NCI-H526 (cell line): ENCODE measurements around the gene RPL14.
"Not testable (repeated sequence)": the region's sequence is repeated elsewhere in the genome, so short reads cannot be mapped to it uniquely, and the experiment has no call there.

Source experiments
- DNase-seq, 2 experiments: peaks; one replicate each; lab custom pipeline; 2025; lab: John Stamatoyannopoulos, UW

Gene RPL14

DNA sequence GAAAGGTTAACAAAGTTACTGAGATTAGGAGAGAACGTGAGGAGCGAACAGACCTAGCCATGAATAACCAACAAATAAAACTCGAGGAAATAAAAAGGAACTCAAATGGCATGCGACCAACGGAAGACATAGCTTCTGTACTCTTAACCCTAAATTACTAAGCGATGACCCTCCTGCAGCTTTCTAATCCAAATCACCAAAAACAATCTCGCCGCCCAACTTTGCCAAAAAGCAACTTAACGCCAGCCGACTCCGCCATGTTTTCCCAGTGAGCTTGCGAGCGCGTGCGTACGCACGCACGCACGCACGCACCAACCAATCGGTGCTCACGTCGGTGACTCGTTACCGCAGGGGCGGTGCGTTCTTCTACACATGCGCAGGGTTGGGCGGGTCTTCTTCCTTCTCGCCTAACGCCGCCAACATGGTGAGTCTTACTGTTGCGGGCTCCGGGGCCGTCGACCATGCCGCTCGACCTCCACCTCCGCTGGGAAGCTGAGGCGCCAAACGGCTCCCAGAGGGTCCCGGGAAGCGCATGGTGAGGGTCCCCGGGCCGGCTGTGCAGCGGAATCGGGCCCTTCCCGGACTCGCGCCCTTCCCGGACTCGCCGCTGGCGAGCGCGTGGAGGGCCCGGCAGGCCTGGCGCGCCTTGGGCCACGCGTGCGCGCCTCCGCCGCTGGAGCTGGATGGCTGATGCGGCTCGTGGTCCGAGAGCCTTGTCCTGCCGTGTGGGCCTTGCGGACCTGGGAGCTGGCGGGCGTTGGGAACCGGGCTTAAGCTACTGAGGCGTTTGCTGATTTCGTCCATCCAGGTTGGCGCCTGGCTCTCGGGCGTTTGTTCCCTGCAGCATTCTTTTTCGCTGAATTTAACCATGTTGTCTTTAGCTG is at the start of gene RPL14:
RPL14 (plus strand) TSS at position 400 of the 884 bp plus-strand sequence; CDS start at position 533, 133 bp downstream.
- DNase-seq = peak; percentile 90 to 97

DNA sequence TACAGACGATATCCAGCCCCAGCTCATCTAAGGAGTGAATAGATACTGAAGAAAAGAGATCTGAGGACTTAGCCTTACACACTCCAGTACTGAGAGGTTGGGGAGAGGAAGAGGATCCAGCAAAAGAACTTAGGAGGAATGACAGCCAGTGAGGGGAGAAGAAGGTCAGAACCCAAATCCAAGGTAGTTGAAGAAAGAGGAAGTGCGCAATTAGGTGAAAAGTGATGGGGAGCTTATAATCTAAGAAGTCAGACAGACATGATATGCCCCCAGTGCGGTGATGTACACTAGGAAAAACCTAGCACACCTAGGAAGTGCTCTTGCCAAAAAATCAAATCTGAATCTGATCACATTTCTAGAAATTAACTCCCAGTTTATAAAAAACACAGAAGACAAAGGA is 49.5 kb upstream of the RPL14 start:
- no peak for DNase-seq

DNA sequence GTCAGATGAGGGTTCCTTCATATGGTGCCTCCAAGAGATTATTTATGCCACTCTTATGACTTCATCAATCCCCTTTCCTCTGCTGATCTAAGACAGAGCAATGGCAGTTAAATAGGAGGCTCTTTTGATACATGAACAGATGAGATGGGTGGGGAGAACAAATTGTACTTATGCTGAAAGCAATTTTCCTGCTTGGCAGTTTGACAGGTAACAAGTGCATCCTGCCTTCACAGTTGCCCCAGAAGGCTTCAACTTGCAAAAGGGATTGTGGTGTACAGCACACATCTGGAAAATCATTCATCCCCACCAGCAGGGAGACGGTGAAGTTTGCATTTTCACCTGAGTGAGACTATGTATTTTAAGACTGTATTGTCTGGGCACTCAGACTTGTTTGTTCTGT is 42.9 kb upstream of the RPL14 start:
- no peak for DNase-seq

DNA sequence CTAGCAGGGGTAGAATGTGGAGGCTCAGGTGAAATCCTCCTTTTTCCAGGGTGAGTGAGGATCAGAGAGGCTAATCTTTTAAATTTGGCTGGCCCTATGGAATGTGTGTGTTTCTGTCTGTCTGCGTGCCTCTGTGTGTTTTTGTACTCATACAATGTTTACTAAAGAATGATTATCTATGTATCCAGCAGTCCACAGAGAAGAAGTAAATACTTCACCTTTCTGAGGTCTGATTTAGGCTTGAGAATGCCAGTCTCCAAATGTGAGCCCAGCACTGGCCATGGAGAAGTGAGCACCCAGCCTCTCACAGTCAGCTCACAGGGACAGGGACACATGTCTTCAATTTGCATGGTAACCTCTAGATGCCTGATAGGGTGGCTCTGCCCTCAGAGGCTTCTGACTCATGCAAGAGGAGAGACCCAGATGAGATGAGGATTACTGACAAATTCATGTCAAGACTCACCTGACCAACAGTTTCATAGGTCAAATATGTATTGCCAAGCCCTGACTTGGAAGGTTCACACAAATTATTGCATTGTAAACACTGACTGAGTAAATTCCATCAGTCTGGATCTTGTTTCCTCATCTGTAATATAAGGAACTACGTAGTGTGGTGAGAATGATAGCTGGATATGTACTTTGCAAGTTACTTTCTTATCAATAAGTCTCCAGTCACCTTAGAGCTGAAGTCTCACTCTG is 39.1 kb upstream of the RPL14 start:
- DNase-seq = no peak

DNA sequence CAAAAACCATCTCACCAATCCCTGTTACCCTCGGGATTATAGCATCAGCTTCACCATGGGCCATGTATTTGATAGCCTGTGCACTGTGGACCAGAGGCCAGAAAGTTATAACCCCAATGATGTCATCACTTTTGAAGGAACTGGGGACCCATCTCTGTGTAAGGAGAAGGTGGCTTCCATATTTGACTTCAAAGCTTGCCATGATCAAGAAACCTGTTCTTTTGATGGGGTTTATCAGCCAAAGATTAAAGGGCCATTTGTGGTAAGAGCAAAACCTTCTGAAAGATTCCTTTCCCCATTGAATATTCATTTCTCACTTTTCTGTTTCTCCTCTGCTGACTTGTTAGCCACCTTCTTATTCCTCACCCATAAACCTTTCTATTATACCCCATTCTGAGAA is 34.3 kb upstream of the RPL14 start:
- DNase-seq = no peak

DNA sequence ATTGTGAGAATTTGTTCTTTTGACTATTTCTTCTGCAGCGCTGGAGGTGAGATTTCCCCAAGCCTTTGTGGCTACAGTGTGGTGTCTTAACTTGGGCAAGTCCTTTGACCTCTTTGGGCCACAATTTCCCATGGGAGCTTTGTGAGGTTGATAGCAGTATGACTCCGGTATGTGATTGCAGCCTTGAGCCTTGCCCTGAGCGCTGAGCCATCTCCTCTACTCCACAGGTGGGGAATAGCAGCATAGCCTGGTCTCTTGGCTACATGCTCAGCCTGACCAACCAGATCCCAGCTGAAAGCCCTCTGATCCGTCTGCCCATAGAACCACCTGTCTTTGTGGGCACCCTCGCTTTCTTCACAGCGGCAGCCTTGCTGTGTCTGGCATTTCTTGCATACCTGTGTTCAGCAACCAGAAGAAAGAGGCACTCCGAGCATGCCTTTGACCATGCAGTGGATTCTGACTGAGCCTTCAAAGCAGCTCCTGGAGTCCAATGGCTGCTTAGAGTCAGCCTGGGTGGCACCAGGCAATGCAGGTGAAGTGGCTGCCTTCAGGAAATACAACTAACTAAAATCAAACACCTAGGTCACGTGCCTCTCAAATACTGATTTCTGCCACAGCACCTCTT is 30.0 kb upstream of the RPL14 start:
- no peak for DNase-seq

DNA sequence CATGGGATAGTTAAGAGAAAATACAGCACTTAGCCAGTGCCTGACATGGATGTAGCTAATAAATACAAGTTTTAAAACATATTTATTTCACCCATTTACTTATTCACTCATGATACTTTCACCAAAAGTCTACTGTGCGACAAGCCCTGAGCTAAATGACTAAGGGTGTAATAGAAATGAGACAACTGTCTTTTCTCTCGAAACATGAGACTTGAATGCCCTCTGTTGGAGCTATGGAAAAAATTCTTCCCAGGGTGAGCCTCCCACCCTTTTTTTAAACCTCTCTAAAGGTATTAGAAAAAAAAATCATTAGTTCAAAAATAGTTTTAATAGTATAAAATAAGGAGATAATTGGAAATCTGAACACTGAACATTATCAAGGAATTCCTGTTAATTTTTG is 24.3 kb upstream of the RPL14 start:
- DNase-seq = peak in 1 of 2 experiments; percentile 30

DNA sequence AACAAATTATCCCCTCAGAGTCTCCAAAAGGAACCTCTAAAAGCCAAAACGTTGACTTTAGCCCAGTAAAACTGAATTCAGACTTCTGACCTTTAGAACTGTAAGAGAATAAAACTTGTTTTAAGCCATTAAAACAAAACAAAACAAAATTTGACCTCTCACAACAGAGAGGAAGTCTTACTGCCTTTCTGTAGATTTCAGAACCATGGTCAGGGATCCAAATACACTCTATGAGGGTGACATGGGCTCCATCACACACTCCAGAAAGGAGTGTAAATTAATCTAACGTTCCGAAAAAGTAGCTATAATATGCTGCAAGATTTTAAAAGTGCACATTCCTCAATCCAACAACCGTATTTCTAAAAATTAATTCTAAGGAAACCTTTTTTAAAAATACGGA is 19.2 kb upstream of the RPL14 start:
- DNase-seq = no peak

DNA sequence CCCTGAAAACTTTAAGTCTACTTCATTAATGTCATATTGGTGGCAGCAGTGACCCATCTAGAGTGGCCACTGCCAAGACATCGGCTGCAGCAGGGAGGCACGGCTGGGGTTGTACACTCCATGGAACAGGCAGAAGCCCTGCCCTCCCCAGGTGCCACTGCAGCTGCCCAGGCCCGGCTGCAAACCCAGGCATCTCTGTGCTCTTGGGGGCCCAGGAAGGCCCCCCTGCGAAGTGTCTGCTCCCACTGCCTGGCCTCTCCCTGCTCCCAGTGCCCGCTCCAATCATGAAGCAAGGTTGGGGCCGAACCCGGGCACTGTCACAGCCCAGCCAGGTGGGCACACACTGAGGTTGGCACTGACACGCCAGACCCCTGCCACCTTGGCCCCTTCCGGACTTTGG is 12.1 kb upstream of the RPL14 start:
- no peak for DNase-seq

DNA sequence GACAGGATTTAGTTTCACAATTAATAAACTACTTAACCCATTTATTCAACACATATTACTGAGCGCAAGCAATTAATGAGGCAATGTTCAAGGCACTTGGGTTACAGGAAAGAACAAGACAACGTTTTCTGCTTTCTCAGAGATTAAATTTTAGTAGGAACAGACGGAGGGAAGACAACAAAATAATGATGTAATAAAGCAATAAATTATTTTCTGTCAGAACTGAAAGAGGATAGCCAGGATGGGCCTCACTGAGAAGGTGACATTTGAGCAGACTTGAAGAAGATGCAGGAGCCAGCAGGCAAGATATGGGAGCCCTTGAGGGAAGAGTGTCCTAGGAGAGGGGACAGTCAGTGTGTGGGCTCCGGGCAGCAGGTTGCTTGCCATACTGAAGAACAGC is 11.3 kb upstream of the RPL14 start:
- no peak for DNase-seq

DNA sequence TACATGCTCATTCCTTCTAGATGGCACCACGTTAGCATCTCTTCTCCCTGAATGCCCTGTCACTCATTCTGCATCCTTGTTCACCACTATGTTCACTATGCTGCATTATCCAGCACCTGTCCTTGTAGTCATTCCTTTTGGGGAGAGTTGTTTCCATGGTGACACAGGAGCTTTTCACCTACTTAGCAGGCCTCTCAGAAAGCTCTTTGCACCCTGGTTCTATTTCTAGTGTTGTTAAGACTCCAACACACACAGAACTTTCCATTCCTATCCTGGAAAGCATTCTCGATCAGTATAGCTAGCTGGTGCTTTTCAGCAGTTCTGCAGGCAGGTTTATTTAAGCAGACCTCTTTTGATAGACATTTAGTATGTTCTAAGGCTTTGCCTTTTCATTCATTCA is 6.7 kb upstream of the RPL14 start:
- no peak for DNase-seq

DNA sequence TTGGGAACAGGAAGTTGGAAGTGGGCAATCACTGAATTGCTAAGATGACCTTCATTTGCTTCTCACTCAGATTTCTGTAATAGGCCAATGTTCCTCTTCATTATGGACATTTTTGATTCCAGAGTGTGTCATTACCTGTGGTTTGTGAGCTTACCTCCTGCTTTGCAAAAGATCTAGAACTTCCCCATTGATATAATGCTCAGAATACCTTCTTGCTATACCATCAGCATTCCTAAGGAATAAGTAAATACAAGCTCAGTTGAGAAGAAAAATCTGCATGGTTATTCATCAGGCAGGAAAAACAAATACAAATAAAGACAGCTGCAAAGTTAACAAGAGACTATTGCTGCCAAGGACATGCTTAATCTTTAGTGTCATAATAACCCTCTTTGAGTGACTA is 5.6 kb upstream of the RPL14 start:
- no peak for DNase-seq

DNA sequence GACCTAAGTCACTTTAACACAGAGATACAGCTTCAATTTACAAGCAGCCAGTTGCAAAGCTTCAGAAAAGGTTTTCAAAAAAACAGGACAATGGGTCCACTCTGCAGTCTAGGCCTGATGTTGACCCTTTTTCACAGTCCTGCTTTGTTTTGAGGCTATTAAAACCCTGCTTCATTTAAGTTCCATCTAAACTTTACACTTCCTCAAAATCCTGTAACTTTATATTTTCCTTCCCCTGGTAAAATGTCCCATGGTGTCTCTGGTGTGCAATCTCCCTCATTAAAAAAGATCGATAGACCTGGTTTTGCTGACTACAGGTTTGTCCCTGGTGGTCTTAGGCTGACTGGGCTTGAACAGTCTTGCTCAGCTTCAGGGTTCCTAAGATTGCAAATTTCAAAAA is 5.1 kb upstream of the RPL14 start:
- DNase-seq = no peak

DNA sequence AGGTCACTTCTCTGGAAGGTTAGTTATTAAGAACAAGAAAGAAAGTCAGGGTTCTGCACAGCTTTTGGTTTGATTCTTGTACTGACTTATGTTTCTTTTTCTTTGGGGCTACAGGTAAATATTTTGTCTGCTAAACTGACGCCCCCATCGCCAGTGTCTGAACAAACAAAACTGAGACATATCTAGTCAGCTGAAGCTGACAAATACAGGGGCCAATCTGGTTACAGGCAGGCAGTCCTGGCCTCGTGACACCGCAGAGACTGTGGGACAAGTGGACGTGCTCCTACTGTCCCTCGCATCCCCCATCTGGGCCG is 4.6 kb upstream of the RPL14 start:
- DNase-seq = no peak

DNA sequence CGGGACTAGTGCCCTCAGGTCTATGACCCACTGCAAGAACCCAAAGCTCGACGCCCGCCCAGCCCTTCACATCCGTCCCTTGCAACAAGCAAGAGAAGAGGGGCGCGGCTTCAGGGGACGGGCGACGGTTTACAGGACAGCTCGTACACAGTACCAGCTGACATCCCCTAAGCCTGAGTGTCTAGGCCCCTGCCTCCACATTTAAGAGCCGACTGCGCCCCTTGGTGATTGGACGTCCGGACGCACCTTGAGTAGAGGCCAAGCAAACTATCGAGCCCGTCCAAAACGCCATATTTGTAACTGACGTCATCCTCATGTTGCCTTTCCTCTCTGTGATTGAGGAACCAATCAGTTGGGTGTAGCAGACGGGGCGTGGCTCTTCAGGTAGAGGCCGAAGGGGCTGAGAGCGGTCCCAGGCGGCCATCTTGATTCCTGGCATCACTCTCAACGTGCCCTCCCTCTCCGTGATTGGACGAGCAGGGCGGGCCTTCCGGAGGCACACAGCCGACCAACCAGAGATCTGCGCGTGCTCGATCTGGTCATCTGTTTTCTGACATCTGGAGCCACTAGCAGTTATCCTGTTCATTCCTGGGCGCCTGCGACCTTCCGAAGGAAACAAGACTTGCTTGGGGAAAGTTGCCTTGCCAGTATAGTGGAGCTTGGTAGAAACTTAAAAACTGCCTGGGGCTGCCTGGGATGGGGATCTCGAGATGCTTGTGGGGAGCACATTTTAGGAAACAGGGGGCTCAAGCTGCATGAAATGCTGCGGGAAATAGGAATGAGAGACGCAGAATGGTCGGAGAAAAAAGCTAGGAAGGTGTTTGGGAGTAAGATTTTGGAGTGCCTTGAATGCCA is 4.0 kb upstream of the RPL14 start:
- DNase-seq = peak; percentile 97 to 99

DNA sequence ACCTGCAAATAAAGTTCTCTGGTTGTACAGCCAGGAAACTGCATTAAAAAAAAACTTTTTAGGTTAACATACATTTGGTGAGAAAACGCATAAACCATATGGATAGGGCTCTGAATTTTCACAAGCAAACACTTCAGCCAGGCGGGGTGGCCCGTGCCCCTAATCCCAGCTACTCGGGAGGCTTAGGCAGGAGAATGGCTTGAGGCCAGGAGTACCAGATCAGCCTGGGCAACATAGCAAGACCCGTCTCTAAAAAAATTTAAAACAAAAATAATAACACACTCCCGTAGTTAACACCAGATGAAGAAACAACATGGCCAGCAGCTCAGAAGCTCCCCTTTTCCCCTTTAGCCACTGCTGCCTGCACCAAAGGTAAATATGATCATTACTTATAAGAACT is 3.2 kb upstream of the RPL14 start:
- DNase-seq = no peak

DNA sequence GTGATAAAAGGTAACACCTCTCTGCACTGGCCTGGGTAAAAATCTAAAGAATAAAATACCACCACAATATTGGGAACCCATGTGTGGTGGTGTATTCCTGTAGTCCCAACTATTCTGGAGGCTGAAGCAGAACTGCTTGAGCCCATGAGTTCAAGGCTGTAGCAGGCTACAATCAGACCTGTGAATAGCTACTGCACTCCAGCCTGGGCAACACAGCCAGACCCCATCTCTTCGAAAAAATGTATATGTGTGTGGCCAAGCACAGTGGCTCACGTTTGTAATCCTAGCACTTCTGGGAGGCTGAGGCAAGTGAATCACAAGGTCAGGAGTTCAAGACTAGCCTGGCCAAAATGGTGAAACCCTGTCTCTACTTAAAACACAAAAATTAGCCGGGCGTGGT is 1.8 kb upstream of the RPL14 start:
- no peak for DNase-seq

DNA sequence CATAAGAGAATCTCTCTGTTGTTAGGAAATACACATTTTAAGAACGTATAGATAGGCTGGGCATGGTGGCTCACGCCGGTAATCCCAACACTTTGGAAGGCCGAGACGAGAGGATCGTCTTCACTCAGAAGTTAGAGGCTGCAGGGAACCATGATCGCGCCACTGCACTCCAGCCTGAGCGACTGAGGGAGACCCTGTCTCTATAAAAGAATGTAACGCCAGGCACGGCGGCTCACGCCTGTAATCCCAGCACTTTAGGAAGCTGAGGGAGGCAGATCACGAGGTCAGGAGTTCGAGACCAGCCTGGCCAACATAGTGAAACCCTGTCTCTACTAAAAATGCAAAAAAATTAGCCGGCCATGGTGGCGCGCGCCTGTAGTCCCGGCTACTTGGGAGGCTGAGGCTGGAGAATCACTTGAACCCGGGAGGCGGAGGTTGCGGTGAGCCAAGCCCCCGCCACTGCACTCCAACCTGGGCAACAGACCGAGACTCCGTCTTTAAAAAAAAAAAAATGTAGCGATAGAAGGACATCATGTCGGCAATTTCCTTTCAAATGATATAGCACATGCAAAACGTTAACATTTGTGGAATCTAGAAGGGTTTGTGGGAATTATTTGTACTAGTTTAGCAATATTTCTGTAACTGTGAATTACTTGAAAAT is 730 bp upstream of the RPL14 start:
- DNase-seq = no peak

DNA sequence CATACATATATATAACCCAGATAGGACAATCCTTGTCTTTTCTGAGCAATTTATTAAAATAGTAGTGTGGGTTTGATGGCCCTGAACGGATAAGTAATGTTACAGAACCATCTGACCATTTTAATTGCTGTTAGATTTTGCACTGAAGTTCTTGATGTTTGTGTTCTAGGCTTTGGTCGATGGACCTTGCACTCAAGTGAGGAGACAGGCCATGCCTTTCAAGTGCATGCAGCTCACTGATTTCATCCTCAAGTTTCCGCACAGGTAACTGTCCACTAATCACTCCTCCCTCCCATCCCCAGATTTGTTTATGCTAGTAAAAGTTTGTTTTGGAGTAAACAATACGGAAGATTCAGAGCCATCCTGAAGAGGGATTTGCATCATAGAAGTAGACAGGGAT is 1.3 kb downstream of the RPL14 start:
- no peak for DNase-seq

DNA sequence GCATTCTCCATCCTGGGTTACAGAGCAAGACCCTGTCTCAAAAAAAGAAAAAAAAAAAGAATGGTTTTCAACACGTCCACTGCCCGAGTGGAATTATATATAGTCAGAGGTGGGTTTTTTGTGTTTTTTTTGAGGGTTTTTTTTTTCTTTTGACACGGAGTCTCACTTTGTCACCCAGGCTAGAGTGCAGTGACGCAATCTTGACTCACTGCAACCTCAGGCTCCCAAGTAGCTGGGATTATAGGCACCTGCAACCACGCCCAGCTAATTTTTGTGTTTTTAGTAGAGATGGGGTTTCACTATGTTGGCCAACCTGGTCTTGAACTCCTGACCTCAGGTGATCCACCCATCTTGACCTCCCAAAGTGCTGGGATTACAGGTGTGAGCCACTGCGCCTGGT is 3.3 kb downstream of the RPL14 start:
- not testable (repeated sequence) for DNase-seq

DNA sequence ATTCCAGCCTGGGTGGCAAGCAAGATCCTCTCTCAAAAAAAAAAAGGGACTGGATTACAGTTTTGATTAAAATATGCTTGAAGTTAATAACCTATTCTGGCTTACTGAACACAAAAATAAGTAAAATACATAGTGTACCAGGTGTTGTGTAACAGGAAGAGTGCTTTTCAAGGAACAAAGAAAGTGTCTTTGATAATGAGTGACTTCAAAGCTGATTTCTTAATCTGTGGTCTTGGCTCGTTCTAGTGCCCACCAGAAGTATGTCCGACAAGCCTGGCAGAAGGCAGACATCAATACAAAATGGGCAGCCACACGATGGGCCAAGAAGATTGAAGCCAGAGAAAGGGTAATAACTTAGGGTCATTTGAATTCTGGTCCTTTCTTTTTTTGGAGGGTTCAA is 4.0 kb downstream of the RPL14 start:
- no peak for DNase-seq

DNA sequence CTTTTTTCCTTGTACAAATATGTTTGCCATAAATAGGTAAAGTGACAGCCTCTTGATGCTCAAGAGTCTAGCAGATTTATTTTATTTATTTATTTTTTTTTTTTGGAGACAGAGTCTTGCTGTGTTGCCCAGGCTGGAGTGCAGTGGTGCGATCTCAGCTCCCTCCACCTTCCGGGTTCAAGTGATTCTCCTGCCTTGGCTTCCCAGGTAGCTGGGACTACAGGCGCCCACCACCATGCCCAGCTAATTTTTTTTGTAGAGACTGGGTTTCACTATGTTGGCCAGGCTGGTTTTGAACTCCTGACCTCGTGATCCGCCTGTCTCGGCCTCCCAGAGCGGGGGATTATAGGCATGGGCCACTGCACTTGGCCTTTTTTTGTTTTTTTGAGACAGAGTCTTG is 5.7 kb downstream of the RPL14 start:
- DNase-seq = not testable (repeated sequence)
